GM18951 (cell line): ENCODE measurements around the gene ZNF30.
"Not testable (repeated sequence)": the region's sequence is repeated elsewhere in the genome, so short reads cannot be mapped to it uniquely, and the experiment has no call there.

Source experiments
- POLR2A ChIP-seq: IDR thresholded peaks from 4 replicates; pipeline ENCODE4 v1.6.1; 2011; ENCODE audit warnings: mild to moderate bottlenecking; ENCODE audit not compliant: insufficient read length, insufficient read depth; ENCODE audit errors: extremely low read depth
- in situ Hi-C: fragments of 300-500 bp; cut with MboI; formaldehyde crosslinking; loops from one replicate; pipeline ENCODE4 v1.12.0; 2022; ENCODE audit warnings: low sequenced_read_pairs, mixed read lengths, inconsistent platforms; ENCODE audit not compliant: unreplicated experiment

ZNF30 gene

GRCh38 chr19:34963573-34964406, 37.1 kb downstream of the ZNF30 start, which contains the start of gene ZNF792:
Gene ZNF792, minus strand, starts transcription at chr19:34964229. Its CDS starts 567 bp downstream, at chr19:34963662.
- no peak for TF ChIP-seq POLR2A
- in situ Hi-C loops: no loop called here

- in situ Hi-C loops: no loop called here
- no peak for TF ChIP-seq POLR2A
Observed at GRCh38 chr19:34964598-34964997, 37.9 kb downstream of the ZNF30 start.

GRCh38 chr19:34965505-34965904, 38.8 kb downstream of the ZNF30 start:
- in situ Hi-C loops: not testable (repeated sequence)

- in situ Hi-C loops: no loop called here
- no peak for TF ChIP-seq POLR2A
Observed at GRCh38 chr19:34967551-34967950, 40.8 kb downstream of the ZNF30 start.

- TF ChIP-seq POLR2A: no peak
- in situ Hi-C loops: no loop called here
Observed at GRCh38 chr19:34969721-34970120, 43.0 kb downstream of the ZNF30 start.

- in situ Hi-C loops: not testable (repeated sequence)
Observed at GRCh38 chr19:34970185-34970780, 43.6 kb downstream of the ZNF30 start.

GRCh38 chr19:34972163-34972705, 45.5 kb downstream of the ZNF30 start:
- no peak for TF ChIP-seq POLR2A
- in situ Hi-C loops: no loop called here

GRCh38 chr19:34974646-34975045, 47.9 kb downstream of the ZNF30 start:
- TF ChIP-seq POLR2A: no peak
- in situ Hi-C loops: no loop called here

GRCh38 chr19:34975056-34975455, 48.4 kb downstream of the ZNF30 start:
- no peak for TF ChIP-seq POLR2A
- in situ Hi-C loops: no loop called here

GRCh38 chr19:34976611-34977010, 49.9 kb downstream of the ZNF30 start:
- no peak for TF ChIP-seq POLR2A
- in situ Hi-C loops: no loop called here

- TF ChIP-seq POLR2A: no peak
- in situ Hi-C loops: no loop called here
Observed at GRCh38 chr19:34979819-34980640, 53.3 kb downstream of the ZNF30 start.

GRCh38 chr19:34982275-34982674, 55.6 kb downstream of the ZNF30 start:
- TF ChIP-seq POLR2A: no peak
- in situ Hi-C loops: no loop called here

GRCh38 chr19:34983786-34984185, 57.1 kb downstream of the ZNF30 start:
- TF ChIP-seq POLR2A: no peak
- in situ Hi-C loops: no loop called here
